Kidney epithelial cell (primary cell): ENCODE measurements around the gene SLC6A9. TPM values are rescaled to one million over a fixed set of nuclear protein-coding genes. Genes with fewer than 3 reads are reported as not detected.

ENCODE experiments used
- DNase-seq: peaks from one replicate; pipeline ENCODE4 v3.0.0-alpha.2; 2010; ENCODE audit warnings: low read depth
- H3K27me3 ChIP-seq: 2 replicates; pipeline ENCODE4 v1.6.0; 2011; ENCODE audit warnings: low read length; ENCODE audit not compliant: control insufficient read depth, insufficient read depth
- H3K36me3 ChIP-seq: 2 replicates; pipeline ENCODE4 v1.5.1; 2011; ENCODE audit warnings: low read length; ENCODE audit not compliant: control insufficient read depth, insufficient read depth
- H3K4me3 ChIP-seq: 2 replicates; pipeline ENCODE4 v1.5.1; 2011; ENCODE audit warnings: low read depth, mild to moderate bottlenecking, control low read depth, low read length
- total RNA-seq: library from RNA; depleted of rRNA; stranded (reverse); fragments of >200 nt; gene quantifications from 2 replicates; pipeline ENCODE4 v1.2.3, GENCODE V29; 2015
- TF ChIP-seq, protein P1 (sequence below): IDR thresholded peaks from 2 replicates; pipeline ENCODE4 v1.5.1; 2011; ENCODE audit warnings: mild to moderate bottlenecking, moderate library complexity, low read length, control low read depth, inconsistent platforms; ENCODE audit not compliant: insufficient read depth, poor library complexity, severe bottlenecking

SLC6A9 gene
- total RNA-seq, 1 donor from 2014 or later: 22.4 TPM

DNA sequence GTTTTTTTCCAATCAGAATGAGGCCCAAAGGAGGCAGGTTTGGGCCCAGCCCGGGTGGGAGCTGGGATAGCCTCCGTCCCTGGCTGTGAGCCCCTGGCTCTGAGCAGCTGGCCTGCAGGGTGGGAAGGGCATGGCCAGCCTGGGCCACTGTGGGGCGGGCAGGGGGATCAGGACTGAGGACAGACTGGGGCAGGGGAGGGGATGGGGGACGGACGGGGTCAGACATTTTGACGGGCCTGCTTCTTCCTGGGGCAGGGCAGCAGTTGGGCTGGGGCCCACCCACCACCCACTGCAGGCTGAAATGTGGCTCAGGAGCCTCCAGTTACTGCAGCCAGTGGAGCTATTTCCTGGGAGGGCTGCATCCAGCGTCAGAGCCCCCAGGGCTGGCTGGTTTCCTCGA lies 2.5 kb upstream of the SLC6A9 start:
- DNase-seq: no peak
- H3K27me3 ChIP-seq: no peaks in the 10 kb centered on the region
- H3K36me3 ChIP-seq: no peaks in the 10 kb centered on the region
- TF ChIP-seq, protein P1, sequence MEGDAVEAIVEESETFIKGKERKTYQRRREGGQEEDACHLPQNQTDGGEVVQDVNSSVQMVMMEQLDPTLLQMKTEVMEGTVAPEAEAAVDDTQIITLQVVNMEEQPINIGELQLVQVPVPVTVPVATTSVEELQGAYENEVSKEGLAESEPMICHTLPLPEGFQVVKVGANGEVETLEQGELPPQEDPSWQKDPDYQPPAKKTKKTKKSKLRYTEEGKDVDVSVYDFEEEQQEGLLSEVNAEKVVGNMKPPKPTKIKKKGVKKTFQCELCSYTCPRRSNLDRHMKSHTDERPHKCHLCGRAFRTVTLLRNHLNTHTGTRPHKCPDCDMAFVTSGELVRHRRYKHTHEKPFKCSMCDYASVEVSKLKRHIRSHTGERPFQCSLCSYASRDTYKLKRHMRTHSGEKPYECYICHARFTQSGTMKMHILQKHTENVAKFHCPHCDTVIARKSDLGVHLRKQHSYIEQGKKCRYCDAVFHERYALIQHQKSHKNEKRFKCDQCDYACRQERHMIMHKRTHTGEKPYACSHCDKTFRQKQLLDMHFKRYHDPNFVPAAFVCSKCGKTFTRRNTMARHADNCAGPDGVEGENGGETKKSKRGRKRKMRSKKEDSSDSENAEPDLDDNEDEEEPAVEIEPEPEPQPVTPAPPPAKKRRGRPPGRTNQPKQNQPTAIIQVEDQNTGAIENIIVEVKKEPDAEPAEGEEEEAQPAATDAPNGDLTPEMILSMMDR: no peak
- no peak overlapping the region for H3K4me3 ChIP-seq

DNA sequence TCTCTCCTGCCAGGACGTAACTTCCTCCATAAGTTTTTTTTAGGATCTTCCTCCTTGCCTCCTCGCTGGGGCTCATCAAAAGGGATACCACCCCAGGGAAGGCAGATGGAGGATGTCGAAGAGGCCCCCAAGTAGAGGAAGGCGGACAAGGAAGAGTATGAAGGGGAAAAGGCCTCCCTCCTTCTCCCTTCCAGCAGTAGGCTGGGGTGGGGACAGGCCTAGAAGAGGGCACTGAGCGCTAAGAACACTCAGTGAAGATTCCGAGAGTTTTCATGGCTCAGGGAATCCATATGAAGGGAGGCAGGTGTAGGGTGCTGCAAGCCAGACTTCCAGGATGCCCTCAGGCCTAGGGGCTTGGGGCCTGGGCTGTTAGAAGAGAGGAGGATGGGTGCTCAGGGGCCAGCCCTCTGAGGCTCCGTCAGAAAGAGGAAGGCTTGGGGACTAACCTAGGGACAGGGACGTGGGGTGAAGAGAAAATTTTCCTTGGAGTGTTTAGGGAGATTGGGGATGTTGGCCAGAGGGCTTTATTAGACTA lies 1.8 kb upstream of the SLC6A9 start:
- Histone ChIP-seq H3K36me3 (no peaks in the 10 kb centered on the region), H3K4me3 (no peak overlapping the region), H3K27me3 (no peaks in the 10 kb centered on the region)
- DNase-seq: no peak
- TF ChIP-seq, protein P1: no peak

DNA sequence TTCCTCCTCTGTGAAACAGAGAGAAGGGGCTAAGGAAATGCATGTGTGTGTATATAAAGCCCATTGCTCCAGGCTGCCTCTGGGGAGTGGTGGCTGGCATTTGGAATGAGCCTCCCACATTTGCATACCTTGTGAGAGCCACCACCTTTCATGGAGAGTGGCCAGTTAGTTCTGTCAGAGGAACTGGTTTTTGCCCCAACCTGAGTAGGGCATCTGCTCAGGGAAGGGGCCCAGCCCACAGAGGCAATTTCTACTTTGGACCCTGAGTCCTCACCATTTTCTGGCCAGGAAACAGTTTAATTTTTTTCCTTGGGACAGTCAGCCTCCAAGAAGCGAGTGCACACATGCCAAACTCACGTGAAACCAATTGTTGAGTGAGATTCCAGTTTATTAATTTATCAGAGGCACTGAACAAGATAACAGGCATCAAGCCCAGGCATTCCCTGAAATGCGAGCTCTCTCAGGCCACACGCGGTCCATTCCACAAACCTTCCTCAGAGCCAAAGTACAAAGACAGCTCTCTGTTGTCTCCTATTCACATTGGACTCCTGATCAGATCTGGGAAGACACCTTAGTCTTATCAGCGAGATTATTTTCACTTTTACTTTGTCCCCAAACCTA lies 1.0 kb upstream of the SLC6A9 start:
- no peaks in the 10 kb centered on the region for H3K27me3 ChIP-seq
- no peaks in the 10 kb centered on the region for H3K36me3 ChIP-seq
- TF ChIP-seq, protein P1: no peak
- no peak for DNase-seq
- H3K4me3 ChIP-seq: no peak overlapping the region

DNA sequence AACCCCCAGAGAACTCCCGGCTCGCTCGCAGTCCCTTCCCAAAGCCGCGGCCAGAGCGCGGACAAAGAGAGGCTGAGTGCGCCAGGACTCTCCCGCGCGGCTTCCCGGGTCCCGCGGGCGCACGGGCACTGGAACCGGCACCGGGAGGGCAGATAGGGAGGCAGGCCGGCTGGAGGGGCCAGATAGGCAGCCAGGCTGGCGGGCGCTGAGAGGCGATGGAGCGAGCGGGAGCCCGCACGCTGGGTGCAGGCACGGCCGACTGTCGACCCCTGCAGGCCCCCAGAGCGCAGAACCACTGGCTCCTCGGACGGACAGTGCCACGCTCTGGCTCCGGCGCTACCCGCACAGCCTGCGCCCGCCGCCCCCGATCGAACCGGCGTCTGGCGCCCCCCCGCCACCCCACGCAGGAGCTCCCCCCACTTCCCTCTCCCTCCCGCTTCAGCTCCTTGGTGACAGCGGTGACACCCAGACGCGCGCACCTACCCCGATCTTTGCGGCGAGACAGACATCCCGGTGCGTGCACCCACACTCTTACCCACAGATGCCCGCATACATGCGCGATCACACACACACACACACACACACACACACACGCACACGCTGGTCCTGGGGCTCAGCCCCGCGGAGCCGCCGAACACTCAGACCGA lies 534 bp downstream of the SLC6A9 start:
- no peak for DNase-seq
- no peaks in the 10 kb centered on the region for H3K36me3 ChIP-seq
- H3K4me3 ChIP-seq: peak overlapping the region; percentile 70
- no peaks in the 10 kb centered on the region for H3K27me3 ChIP-seq
- TF ChIP-seq, protein P1: peak; percentile 27

DNA sequence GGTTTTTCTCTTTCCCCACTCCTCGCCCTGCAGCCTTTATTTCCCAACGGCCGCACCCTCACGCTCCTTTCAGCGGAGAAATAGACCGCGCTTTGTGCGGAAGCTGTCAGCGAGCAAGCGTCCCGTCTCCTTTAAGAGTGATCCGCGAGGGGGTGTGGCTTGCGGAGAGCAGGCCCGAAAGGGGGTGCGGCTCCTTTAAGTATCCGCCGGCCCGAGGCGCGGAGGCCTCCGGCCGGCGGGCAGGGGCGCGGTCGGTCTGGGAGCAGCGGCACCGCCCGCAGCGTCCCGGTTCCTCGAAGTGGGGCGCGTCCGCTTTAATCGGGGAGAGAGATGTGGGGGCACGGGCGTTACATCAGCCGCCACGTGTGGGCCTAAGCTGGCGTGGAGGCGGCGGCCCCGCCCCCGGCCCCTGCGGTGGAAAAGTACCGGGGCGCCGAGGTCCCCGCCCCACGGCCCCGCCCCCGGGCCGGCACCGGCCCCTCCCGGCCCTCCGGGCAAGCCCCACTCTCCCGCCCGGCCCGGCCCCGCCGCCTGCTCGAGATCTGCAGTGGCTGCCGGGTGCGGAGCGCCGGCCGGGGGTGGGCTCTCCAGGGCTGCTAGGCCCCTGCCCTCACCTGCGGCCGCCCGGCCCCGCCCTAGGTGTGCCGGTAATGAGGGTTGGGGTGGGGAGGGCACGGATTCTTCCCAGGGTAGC lies 1.2 kb downstream of the SLC6A9 start:
- TF ChIP-seq, protein P1: no peak
- peak overlapping the region; percentile 70 for H3K4me3 ChIP-seq
- DNase-seq: peak; percentile 63
- H3K27me3 ChIP-seq: no peaks in the 10 kb centered on the region
- no peaks in the 10 kb centered on the region for H3K36me3 ChIP-seq
